ENCODE results near the gene ULK4. TPM values are rescaled to one million over a fixed set of nuclear protein-coding genes. Genes with fewer than 3 reads are reported as not detected.

The ULK4 gene
- total RNA-seq, 4 donors from 2014 or later = 8.4 to 43.8 (median 20.8) TPM

- Histone ChIP-seq H3K27me3 (no peaks in the 10 kb centered on the region), H3K4me3 (no peak overlapping the region), H3K36me3 (no peaks in the 10 kb centered on the region), H3K4me1 (peaks cover 0 to 3% (median 0%) of the 10 kb centered on the region in 4 donors), H3K9me3 (no peaks in the 10 kb centered on the region), H3K27ac (no peak overlapping the region)
- TF ChIP-seq CTCF (IDR thresholded peaks at IDR 0.05) (no peak), POLR2A (IDR thresholded peaks at IDR 0.05) (no peak)
- no peak for DNase-seq
Observed at GRCh38 chr3:41575724-41576123, 386.2 kb downstream of the ULK4 start.

GRCh38 chr3:41574900-41575299 lies 387.0 kb downstream of the ULK4 start:
- H3K27ac ChIP-seq = no peak overlapping the region
- TF ChIP-seq CTCF (IDR thresholded peaks at IDR 0.05) = no peak
- TF ChIP-seq POLR2A (IDR thresholded peaks at IDR 0.05) = no peak
- H3K36me3 ChIP-seq = no peaks in the 10 kb centered on the region
- H3K27me3 ChIP-seq = no peaks in the 10 kb centered on the region
- DNase-seq = no peak
- H3K9me3 ChIP-seq = no peaks in the 10 kb centered on the region
- no peaks in the 10 kb centered on the region for H3K4me1 ChIP-seq
- no peak overlapping the region for H3K4me3 ChIP-seq

- no peak for DNase-seq
- TF ChIP-seq CTCF (IDR thresholded peaks at IDR 0.05) (no peak), POLR2A (IDR thresholded peaks at IDR 0.05) (no peak)
Observed at GRCh38 chr3:41573591-41573990, 388.3 kb downstream of the ULK4 start.

GRCh38 chr3:41572092-41572491 lies 389.8 kb downstream of the ULK4 start:
- Histone ChIP-seq H3K36me3 (no peaks in the 10 kb centered on the region), H3K4me3 (no peak overlapping the region), H3K27ac (no peak overlapping the region), H3K4me1 (no peaks in the 10 kb centered on the region), H3K27me3 (no peaks in the 10 kb centered on the region), H3K9me3 (no peaks in the 10 kb centered on the region)
- TF ChIP-seq CTCF (IDR thresholded peaks at IDR 0.05) = no peak
- no peak for TF ChIP-seq POLR2A (IDR thresholded peaks at IDR 0.05)
- DNase-seq = no peak

More at GRCh38 chr3:41573591-41573990, 388.3 kb downstream of the ULK4 start:
- Histone ChIP-seq H3K4me1 (no peaks in the 10 kb centered on the region), H3K9me3 (no peaks in the 10 kb centered on the region), H3K27me3 (no peaks in the 10 kb centered on the region), H3K4me3 (no peak overlapping the region), H3K27ac (no peak overlapping the region), H3K36me3 (no peaks in the 10 kb centered on the region)

- Histone ChIP-seq H3K4me1 (no peaks in the 10 kb centered on the region), H3K36me3 (no peaks in the 10 kb centered on the region), H3K27me3 (no peaks in the 10 kb centered on the region), H3K4me3 (no peak overlapping the region), H3K9me3 (no peaks in the 10 kb centered on the region), H3K27ac (no peak overlapping the region)
- TF ChIP-seq CTCF (IDR thresholded peaks at IDR 0.05) (no peak), POLR2A (IDR thresholded peaks at IDR 0.05) (no peak)
- DNase-seq = no peak
Observed at GRCh38 chr3:41569632-41570305, 392.1 kb downstream of the ULK4 start.
